GM23338 (cell line): ENCODE results near the gene FASTK. TPM values are rescaled to one million over a fixed set of nuclear protein-coding genes. Genes with fewer than 3 reads are reported as not detected.

Source experiments
- ATAC-seq: fragments of 200-7000 bp; cut with Tn5 transposase; 3 replicates; pipeline ENCODE4 v1.9.1; 2020
- DNase-seq: peaks from one replicate; pipeline ENCODE4 v3.0.0-alpha.2; 2015; ENCODE audit warnings: low spot score
- H2AFZ ChIP-seq: fragments of 200-600 bp; sonication (generic); 2 replicates; pipeline ENCODE4 v1.8.0; 2016; ENCODE audit warnings: antibody characterized with exemption, mild to moderate bottlenecking, moderate library complexity
- H3F3A ChIP-seq: fragments of 200-600 bp; sonication (generic); replicated peaks from 2 replicates; pipeline ENCODE4 v1.8.0; 2017; ENCODE audit warnings: antibody characterized with exemption, mixed run types, low read depth
- H3K27ac ChIP-seq: fragments of 200-600 bp; sonication (generic); 2 replicates; pipeline ENCODE4 v1.6.1; 2016; ENCODE audit warnings: low read depth
- H3K27me3 ChIP-seq: fragments of 200-600 bp; sonication (generic); 2 replicates; pipeline ENCODE4 v1.8.0; 2016; ENCODE audit warnings: mild to moderate bottlenecking, mixed run types, moderate library complexity; ENCODE audit not compliant: insufficient read depth
- H3K36me3 ChIP-seq: fragments of 200-600 bp; sonication (generic); 2 replicates; pipeline ENCODE4 v1.8.0; 2016; ENCODE audit warnings: mild to moderate bottlenecking; ENCODE audit not compliant: insufficient read depth
- H3K4me1 ChIP-seq: fragments of 200-600 bp; sonication (generic); 2 replicates; pipeline ENCODE4 v1.8.0; 2016; ENCODE audit warnings: mild to moderate bottlenecking, moderate library complexity; ENCODE audit not compliant: insufficient read depth
- H3K4me2 ChIP-seq: fragments of 200-600 bp; sonication (generic); 2 replicates; pipeline ENCODE4 v1.7.1; 2017; ENCODE audit warnings: mixed run types
- H3K4me3 ChIP-seq: fragments of 200-600 bp; sonication (generic); 2 replicates; pipeline ENCODE4 v1.6.1; 2016; ENCODE audit warnings: mixed run types
- H3K79me2 ChIP-seq: fragments of 200-600 bp; sonication (generic); replicated peaks from 2 replicates; pipeline ENCODE4 v1.8.0; 2017; ENCODE audit warnings: mild to moderate bottlenecking; ENCODE audit not compliant: insufficient read depth
- H3K9me2 ChIP-seq: fragments of 200-600 bp; sonication (generic); 2 replicates; pipeline ENCODE4 v1.8.0; 2017; ENCODE audit not compliant: insufficient read depth
- H4K20me1 ChIP-seq: fragments of 200-600 bp; sonication (generic); replicated peaks from 2 replicates; pipeline ENCODE4 v1.8.0; 2017; ENCODE audit warnings: mild to moderate bottlenecking; ENCODE audit not compliant: insufficient read depth
- H3K27ac Mint-ChIP-seq: 2 replicates; pipeline ENCODE4 v1.8.0; 2020; ENCODE audit warnings: inconsistent platforms, mild to moderate bottlenecking, moderate library complexity, mixed read lengths
- H3K27me3 Mint-ChIP-seq: 3 replicates; pipeline ENCODE4 v1.8.0; 2022; ENCODE audit warnings: low read depth, mild to moderate bottlenecking, moderate library complexity, mixed read lengths, inconsistent platforms; ENCODE audit not compliant: insufficient read depth, poor library complexity
- H3K36me3 Mint-ChIP-seq: 3 replicates; pipeline ENCODE4 v1.8.0; 2021; ENCODE audit warnings: low read depth, mild to moderate bottlenecking, inconsistent platforms, moderate library complexity, mixed read lengths
- H3K4me1 Mint-ChIP-seq: 3 replicates; pipeline ENCODE4 v1.8.0; 2020; ENCODE audit warnings: mild to moderate bottlenecking, inconsistent platforms, mixed read lengths
- H3K4me3 Mint-ChIP-seq: 3 replicates; pipeline ENCODE4 v1.8.0; 2021; ENCODE audit warnings: moderate library complexity, mild to moderate bottlenecking, inconsistent platforms, mixed read lengths
- H3K9me3 Mint-ChIP-seq: 3 replicates; pipeline ENCODE4 v1.8.0; 2020; ENCODE audit warnings: moderate library complexity, mild to moderate bottlenecking, inconsistent platforms, mixed read lengths
- EZH2 ChIP-seq: fragments of 200-600 bp; sonication (generic); IDR thresholded peaks from one replicate; pipeline ENCODE4 v1.8.0; 2017; ENCODE audit warnings: antibody characterized with exemption, mild to moderate bottlenecking, low read depth; ENCODE audit not compliant: unreplicated experiment
- JUNB ChIP-seq: IDR thresholded peaks from one replicate; pipeline ENCODE4 v1.6.1; 2016; ENCODE audit warnings: antibody characterized with exemption; ENCODE audit not compliant: unreplicated experiment
- POLR2AphosphoS5 ChIP-seq: IDR thresholded peaks from 2 replicates; pipeline ENCODE4 v1.6.1; 2016; ENCODE audit warnings: antibody characterized with exemption, low read depth
- STAT1 ChIP-seq: IDR thresholded peaks from one replicate; pipeline ENCODE4 v1.6.1; 2016; ENCODE audit warnings: antibody characterized with exemption; ENCODE audit not compliant: unreplicated experiment
- ZNF114 ChIP-seq: fragments of 250-450 bp; sonication (Bioruptor Pico); IDR thresholded peaks from 2 replicates; pipeline ENCODE4 v1.5.0; 2020; ENCODE audit warnings: mild to moderate bottlenecking, moderate library complexity
- polyA plus RNA-seq: library from polyadenylated mRNA; unstranded; fragments of >200 nt; fragmentation: Nextera tagmentation; extraction: Ambion mirVana; gene quantifications from 2 replicates; pipeline ENCODE4 v1.2.1, GENCODE V29; 2016
- total RNA-seq: library from RNA; depleted of rRNA; stranded (reverse); fragments of >200 nt; shearing (Covaris generic); gene quantifications from 2 replicates; pipeline ENCODE4 v1.2.3, GENCODE V29; 2014
- TF ChIP-seq, protein P1 (sequence below): IDR thresholded peaks from 2 replicates; pipeline ENCODE4 v1.6.1; 2016; ENCODE audit warnings: antibody characterized with exemption
- TF ChIP-seq, protein P2 (sequence below), 2 experiments: fragments of 200-600 bp in 1 of 2; sonication (generic) in 1 of 2; conservative IDR thresholded peaks; 2 replicates each; pipeline versions ENCODE4 v1.5.1 to v1.6.1; 2016 to 2017; ENCODE audit warnings: antibody characterized with exemption in 2 of 2, low read depth in 2 of 2, mild to moderate bottlenecking in 2 of 2, moderate library complexity in 1 of 2
- TF ChIP-seq, protein P3 (sequence below): fragments of 250-450 bp; sonication (Bioruptor Pico); IDR thresholded peaks from 2 replicates; pipeline ENCODE4 v1.5.0; 2020; ENCODE audit warnings: mild to moderate bottlenecking, moderate library complexity

FASTK gene
- total and polyA plus RNA-seq, 2 experiments from 2014 or later, result 37.4 to 57.4 TPM

DNA sequence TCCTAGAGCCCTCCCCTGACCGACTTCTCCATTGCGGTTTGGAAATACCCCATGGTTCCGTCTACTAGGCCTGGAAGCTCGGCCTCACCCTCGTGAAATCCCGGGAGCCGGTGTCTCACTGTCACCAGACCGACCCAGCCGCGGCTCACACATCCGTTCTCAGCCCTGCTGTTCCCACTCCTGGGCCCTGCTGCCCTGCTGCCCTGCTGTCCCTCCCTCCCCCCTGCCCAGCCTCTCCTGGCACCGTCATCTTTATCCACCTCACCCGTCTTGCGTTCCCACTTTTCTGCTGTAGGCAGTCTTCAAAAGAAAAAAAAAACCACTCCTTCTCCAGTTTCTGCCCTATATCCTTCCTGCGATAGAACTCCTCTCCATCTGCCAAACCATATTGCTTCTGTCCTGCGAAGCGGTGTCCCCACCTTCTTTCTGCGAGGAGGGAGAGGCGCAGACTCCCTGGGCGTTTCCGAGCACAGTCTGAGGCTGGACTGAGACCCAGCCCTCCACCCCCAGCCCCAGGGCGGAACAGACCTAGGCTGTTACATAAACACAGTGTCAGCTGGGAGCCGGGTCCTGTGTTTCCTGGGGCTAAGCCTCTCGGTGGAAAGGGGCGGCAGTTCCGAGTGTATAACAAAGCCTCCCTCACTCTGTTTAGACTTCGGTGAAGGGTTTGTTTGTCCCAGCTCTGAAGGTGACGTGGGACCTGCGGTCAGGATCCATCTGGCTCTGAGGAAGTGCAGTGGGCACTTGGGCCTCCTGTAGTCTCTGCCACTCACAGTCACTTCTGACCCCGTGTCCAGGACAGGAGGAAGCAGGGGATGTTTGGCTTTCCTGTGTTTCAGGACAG is 8.5 kb upstream of the FASTK start:
- Histone ChIP-seq H4K20me1 (peaks cover 63% of the 10 kb centered on the region), H3K4me2 (peak overlapping the region; percentile 98), H3K79me2 (peaks cover 68% of the 10 kb centered on the region), H2AFZ (no peak overlapping the region), H3K36me3 (no peaks in the 10 kb centered on the region), H3K27ac (no peak overlapping the region), H3K27me3 (peaks cover 47% of the 10 kb centered on the region), H3K4me1 (peaks cover 29% of the 10 kb centered on the region), H3F3A (peaks cover 20% of the 10 kb centered on the region), H3K9me2 (no peaks in the 10 kb centered on the region), H3K4me3 (peak overlapping the region; percentile 88)
- ATAC-seq (peak; percentile 24), DNase-seq (peak; percentile 61)
- peaks cover 46% of the 10 kb centered on the region for H3K27me3 Mint-ChIP-seq
- H3K4me1 Mint-ChIP-seq, result peaks cover 48% of the 10 kb centered on the region
- peaks cover 15% of the 10 kb centered on the region for H3K36me3 Mint-ChIP-seq
- 0 out of 2 replicates have a peak, but pooled peaks have one; percentile 28 for TF ChIP-seq POLR2AphosphoS5
- no peak for TF ChIP-seq EZH2
- H3K9me3 Mint-ChIP-seq, result no peaks in the 10 kb centered on the region
- H3K4me3 Mint-ChIP-seq, result peak overlapping the region; percentile 76
- no peak overlapping the region for H3K27ac Mint-ChIP-seq

DNA sequence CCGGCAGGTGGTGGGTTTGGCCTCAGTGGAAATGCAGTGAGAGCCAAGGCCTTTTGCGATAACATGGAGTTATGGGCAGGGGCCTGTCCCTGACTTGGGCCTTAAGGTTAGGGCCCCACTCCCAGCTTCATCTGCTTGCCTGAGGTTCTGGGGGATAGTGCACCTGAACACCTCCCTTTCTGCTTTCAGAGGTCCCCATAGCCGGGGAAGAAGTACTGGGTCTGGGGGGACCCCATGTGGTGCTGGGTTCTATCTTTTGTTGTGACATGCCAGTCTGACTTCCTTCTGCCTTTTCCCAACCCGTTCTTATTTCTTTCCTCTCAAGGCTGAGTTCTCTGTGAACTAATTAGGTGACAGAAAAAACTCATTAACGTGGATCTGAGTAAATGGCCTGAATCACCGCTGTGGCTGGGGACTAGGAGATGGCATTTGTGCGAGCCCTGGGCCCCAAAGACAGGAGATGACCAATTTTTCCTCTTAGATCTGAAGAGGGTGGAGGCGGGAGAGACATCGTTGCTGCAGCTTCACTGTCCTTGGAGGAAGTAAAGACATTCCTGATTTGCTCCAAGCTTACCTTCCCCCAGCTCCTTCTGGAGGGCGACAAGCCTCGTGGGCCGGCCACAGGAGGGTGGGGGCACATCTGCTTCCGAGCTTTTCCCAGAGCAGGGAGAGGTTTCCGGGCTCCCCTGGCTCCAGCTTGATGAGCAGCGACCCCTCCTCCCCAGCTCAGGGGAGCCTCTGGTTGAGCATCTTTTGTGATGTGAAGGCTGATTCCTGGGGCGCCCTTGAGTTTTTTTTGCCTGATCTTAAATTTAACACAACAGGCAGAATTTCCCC is 7.6 kb upstream of the FASTK start:
- Mint-ChIP-seq H3K27ac (no peak overlapping the region), H3K9me3 (no peaks in the 10 kb centered on the region), H3K27me3 (peaks cover 46% of the 10 kb centered on the region), H3K36me3 (peaks cover 15% of the 10 kb centered on the region), H3K4me1 (peaks cover 43% of the 10 kb centered on the region), H3K4me3 (peak overlapping the region; percentile 76)
- DNase-seq (peak; percentile 53), ATAC-seq (peak; percentile 5)
- H4K20me1 ChIP-seq, result peaks cover 55% of the 10 kb centered on the region
- no peaks in the 10 kb centered on the region for H3K9me2 ChIP-seq
- peaks cover 60% of the 10 kb centered on the region for H3K79me2 ChIP-seq
- H3K27me3 ChIP-seq, result peaks cover 53% of the 10 kb centered on the region
- no peak overlapping the region for H2AFZ ChIP-seq
- H3K4me1 ChIP-seq, result peaks cover 34% of the 10 kb centered on the region
- H3K4me2 ChIP-seq, result peak overlapping the region; percentile 98
- H3K36me3 ChIP-seq, result no peaks in the 10 kb centered on the region
- peak overlapping the region; percentile 88 for H3K4me3 ChIP-seq
- H3K27ac ChIP-seq, result no peak overlapping the region
- H3F3A ChIP-seq, result peaks cover 20% of the 10 kb centered on the region
- TF ChIP-seq POLR2AphosphoS5 (0 out of 2 replicates have a peak, but pooled peaks have one; percentile 28), STAT1 (no peak), JUNB (no peak), ZNF114 (no peak)
- TF ChIP-seq, protein P1, sequence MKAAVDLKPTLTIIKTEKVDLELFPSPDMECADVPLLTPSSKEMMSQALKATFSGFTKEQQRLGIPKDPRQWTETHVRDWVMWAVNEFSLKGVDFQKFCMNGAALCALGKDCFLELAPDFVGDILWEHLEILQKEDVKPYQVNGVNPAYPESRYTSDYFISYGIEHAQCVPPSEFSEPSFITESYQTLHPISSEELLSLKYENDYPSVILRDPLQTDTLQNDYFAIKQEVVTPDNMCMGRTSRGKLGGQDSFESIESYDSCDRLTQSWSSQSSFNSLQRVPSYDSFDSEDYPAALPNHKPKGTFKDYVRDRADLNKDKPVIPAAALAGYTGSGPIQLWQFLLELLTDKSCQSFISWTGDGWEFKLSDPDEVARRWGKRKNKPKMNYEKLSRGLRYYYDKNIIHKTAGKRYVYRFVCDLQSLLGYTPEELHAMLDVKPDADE, result no peak
- TF ChIP-seq, protein P2, sequence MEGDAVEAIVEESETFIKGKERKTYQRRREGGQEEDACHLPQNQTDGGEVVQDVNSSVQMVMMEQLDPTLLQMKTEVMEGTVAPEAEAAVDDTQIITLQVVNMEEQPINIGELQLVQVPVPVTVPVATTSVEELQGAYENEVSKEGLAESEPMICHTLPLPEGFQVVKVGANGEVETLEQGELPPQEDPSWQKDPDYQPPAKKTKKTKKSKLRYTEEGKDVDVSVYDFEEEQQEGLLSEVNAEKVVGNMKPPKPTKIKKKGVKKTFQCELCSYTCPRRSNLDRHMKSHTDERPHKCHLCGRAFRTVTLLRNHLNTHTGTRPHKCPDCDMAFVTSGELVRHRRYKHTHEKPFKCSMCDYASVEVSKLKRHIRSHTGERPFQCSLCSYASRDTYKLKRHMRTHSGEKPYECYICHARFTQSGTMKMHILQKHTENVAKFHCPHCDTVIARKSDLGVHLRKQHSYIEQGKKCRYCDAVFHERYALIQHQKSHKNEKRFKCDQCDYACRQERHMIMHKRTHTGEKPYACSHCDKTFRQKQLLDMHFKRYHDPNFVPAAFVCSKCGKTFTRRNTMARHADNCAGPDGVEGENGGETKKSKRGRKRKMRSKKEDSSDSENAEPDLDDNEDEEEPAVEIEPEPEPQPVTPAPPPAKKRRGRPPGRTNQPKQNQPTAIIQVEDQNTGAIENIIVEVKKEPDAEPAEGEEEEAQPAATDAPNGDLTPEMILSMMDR (conservative IDR thresholded peaks at IDR 0.05; ENCODE audit: low read depth in 2 of 2), result no peak
- TF ChIP-seq, protein P3, sequence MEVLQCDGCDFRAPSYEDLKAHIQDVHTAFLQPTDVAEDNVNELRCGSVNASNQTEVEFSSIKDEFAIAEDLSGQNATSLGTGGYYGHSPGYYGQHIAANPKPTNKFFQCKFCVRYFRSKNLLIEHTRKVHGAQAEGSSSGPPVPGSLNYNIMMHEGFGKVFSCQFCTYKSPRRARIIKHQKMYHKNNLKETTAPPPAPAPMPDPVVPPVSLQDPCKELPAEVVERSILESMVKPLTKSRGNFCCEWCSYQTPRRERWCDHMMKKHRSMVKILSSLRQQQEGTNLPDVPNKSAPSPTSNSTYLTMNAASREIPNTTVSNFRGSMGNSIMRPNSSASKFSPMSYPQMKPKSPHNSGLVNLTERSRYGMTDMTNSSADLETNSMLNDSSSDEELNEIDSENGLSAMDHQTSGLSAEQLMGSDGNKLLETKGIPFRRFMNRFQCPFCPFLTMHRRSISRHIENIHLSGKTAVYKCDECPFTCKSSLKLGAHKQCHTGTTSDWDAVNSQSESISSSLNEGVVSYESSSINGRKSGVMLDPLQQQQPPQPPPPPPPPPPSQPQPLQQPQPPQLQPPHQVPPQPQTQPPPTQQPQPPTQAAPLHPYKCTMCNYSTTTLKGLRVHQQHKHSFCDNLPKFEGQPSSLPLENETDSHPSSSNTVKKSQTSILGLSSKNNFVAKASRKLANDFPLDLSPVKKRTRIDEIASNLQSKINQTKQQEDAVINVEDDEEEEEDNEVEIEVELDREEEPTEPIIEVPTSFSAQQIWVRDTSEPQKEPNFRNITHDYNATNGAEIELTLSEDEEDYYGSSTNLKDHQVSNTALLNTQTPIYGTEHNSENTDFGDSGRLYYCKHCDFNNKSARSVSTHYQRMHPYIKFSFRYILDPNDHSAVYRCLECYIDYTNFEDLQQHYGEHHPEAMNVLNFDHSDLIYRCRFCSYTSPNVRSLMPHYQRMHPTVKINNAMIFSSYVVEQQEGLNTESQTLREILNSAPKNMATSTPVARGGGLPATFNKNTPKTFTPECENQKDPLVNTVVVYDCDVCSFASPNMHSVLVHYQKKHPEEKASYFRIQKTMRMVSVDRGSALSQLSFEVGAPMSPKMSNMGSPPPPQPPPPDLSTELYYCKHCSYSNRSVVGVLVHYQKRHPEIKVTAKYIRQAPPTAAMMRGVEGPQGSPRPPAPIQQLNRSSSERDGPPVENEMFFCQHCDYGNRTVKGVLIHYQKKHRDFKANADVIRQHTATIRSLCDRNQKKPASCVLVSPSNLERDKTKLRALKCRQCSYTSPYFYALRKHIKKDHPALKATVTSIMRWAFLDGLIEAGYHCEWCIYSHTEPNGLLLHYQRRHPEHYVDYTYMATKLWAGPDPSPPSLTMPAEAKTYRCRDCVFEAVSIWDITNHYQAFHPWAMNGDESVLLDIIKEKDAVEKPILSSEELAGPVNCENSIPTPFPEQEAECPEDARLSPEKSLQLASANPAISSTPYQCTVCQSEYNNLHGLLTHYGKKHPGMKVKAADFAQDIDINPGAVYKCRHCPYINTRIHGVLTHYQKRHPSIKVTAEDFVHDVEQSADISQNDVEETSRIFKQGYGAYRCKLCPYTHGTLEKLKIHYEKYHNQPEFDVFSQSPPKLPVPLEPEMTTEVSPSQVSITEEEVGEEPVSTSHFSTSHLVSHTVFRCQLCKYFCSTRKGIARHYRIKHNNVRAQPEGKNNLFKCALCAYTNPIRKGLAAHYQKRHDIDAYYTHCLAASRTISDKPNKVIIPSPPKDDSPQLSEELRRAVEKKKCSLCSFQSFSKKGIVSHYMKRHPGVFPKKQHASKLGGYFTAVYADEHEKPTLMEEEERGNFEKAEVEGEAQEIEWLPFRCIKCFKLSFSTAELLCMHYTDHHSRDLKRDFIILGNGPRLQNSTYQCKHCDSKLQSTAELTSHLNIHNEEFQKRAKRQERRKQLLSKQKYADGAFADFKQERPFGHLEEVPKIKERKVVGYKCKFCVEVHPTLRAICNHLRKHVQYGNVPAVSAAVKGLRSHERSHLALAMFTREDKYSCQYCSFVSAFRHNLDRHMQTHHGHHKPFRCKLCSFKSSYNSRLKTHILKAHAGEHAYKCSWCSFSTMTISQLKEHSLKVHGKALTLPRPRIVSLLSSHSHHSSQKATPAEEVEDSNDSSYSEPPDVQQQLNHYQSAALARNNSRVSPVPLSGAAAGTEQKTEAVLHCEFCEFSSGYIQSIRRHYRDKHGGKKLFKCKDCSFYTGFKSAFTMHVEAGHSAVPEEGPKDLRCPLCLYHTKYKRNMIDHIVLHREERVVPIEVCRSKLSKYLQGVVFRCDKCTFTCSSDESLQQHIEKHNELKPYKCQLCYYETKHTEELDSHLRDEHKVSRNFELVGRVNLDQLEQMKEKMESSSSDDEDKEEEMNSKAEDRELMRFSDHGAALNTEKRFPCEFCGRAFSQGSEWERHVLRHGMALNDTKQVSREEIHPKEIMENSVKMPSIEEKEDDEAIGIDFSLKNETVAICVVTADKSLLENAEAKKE, result no peak
